Stimulated activated naive CD8-positive, alpha-beta T cell treated with anti-CD3 and anti-CD28 coated beads, Interleukin-15, amount 100 ng/mL, for 72 hours (primary cell): ENCODE measurements around the gene RPP25L.
A peak's percentile ranks its signal among the peaks of the same experiment; 100 is the strongest.

Experiments
- ATAC-seq: fragments of 150-1000 bp; cut with Tn5 transposase; 2 replicates; pipeline ENCODE4 v1.10.0; 2021; ENCODE audit warnings: mild to moderate bottlenecking, moderate library complexity
- DNase-seq, 2 donors: peaks; one replicate each; pipeline ENCODE4 v3.0.0; 2021 to 2022
- H3K27ac Mint-ChIP-seq, 2 donors: one replicate each; pipeline ENCODE4 v1.8.0; 2022; ENCODE audit warnings: mild to moderate bottlenecking in 2 of 2, mixed read lengths in 2 of 2, moderate library complexity in 2 of 2
- H3K27me3 Mint-ChIP-seq: one replicate; pipeline ENCODE4 v1.8.0; 2022; ENCODE audit warnings: mixed read lengths
- H3K4me1 Mint-ChIP-seq: one replicate; pipeline ENCODE4 v1.8.0; 2022; ENCODE audit warnings: mild to moderate bottlenecking, mixed read lengths
- H3K4me3 Mint-ChIP-seq, 2 donors: one replicate each; pipeline ENCODE4 v1.8.0; 2022; ENCODE audit warnings: mild to moderate bottlenecking in 2 of 2, mixed read lengths in 2 of 2, moderate library complexity in 1 of 2
- H3K9me3 Mint-ChIP-seq, 2 donors: one replicate each; pipeline ENCODE4 v1.8.0; 2022; ENCODE audit warnings: mixed read lengths in 2 of 2

RPP25L gene

GRCh38 chr9:34573599-34574325, 38.1 kb downstream of the RPP25L start:
- no peak overlapping the region for H3K27ac Mint-ChIP-seq
- ATAC-seq: peak; percentile 25
- H3K4me3 Mint-ChIP-seq: no peak overlapping the region
- peaks cover 9% of the 10 kb centered on the region for H3K4me1 Mint-ChIP-seq
- peaks cover 68% of the 10 kb centered on the region for H3K27me3 Mint-ChIP-seq
- DNase-seq: no peak
- no peaks in the 10 kb centered on the region for H3K9me3 Mint-ChIP-seq

- Mint-ChIP-seq H3K27ac (no peak overlapping the region), H3K4me1 (peaks cover 7% of the 10 kb centered on the region), H3K27me3 (peaks cover 59% of the 10 kb centered on the region), H3K9me3 (no peaks in the 10 kb centered on the region), H3K4me3 (no peak overlapping the region)
- ATAC-seq: no peak
- no peak for DNase-seq
Measured at GRCh38 chr9:34572628-34573027, 39.3 kb downstream of the RPP25L start.

- H3K27me3 Mint-ChIP-seq: peaks cover 58% of the 10 kb centered on the region
Measured at GRCh38 chr9:34572092-34572491, 39.8 kb downstream of the RPP25L start.

GRCh38 chr9:34571481-34571810, 40.5 kb downstream of the RPP25L start:
- no peak overlapping the region for H3K4me3 Mint-ChIP-seq
- ATAC-seq: no peak
- H3K27me3 Mint-ChIP-seq: peaks cover 58% of the 10 kb centered on the region

More at GRCh38 chr9:34572092-34572491, 39.8 kb downstream of the RPP25L start:
- ATAC-seq (no peak), DNase-seq (no peak)
- H3K4me1 Mint-ChIP-seq: peaks cover 1% of the 10 kb centered on the region
- no peaks in the 10 kb centered on the region for H3K9me3 Mint-ChIP-seq
- no peak overlapping the region for H3K27ac Mint-ChIP-seq
- H3K4me3 Mint-ChIP-seq: no peak overlapping the region

GRCh38 chr9:34570809-34571480, 41.0 kb downstream of the RPP25L start:
- DNase-seq (no peak), ATAC-seq (no peak)
- H3K4me3 Mint-ChIP-seq: no peak overlapping the region
- H3K9me3 Mint-ChIP-seq: no peaks in the 10 kb centered on the region
- peaks cover 56% of the 10 kb centered on the region for H3K27me3 Mint-ChIP-seq
- no peaks in the 10 kb centered on the region for H3K4me1 Mint-ChIP-seq
- peak overlapping the region in 1 of 2 donors; percentile 28 for H3K27ac Mint-ChIP-seq

More at GRCh38 chr9:34571481-34571810, 40.5 kb downstream of the RPP25L start:
- H3K9me3 Mint-ChIP-seq: no peaks in the 10 kb centered on the region
- no peak for DNase-seq
- H3K4me1 Mint-ChIP-seq: no peaks in the 10 kb centered on the region
- H3K27ac Mint-ChIP-seq: no peak overlapping the region

GRCh38 chr9:34570376-34570775, 41.5 kb downstream of the RPP25L start:
- no peak for ATAC-seq
- Mint-ChIP-seq H3K27ac (no peak overlapping the region), H3K27me3 (peaks cover 52% of the 10 kb centered on the region), H3K4me1 (no peaks in the 10 kb centered on the region), H3K4me3 (no peak overlapping the region), H3K9me3 (no peaks in the 10 kb centered on the region)
- DNase-seq: no peak

GRCh38 chr9:34568774-34569173, 43.1 kb downstream of the RPP25L start:
- H3K4me1 Mint-ChIP-seq: no peaks in the 10 kb centered on the region
- no peaks in the 10 kb centered on the region for H3K9me3 Mint-ChIP-seq
- H3K4me3 Mint-ChIP-seq: no peak overlapping the region
- DNase-seq (no peak), ATAC-seq (no peak)
- H3K27ac Mint-ChIP-seq: no peak overlapping the region
- peaks cover 52% of the 10 kb centered on the region for H3K27me3 Mint-ChIP-seq

GRCh38 chr9:34568133-34568532, 43.8 kb downstream of the RPP25L start:
- no peak overlapping the region for H3K27ac Mint-ChIP-seq
- no peak for DNase-seq
- no peaks in the 10 kb centered on the region for H3K9me3 Mint-ChIP-seq
- no peak for ATAC-seq
- H3K27me3 Mint-ChIP-seq: peaks cover 53% of the 10 kb centered on the region
- no peaks in the 10 kb centered on the region for H3K4me1 Mint-ChIP-seq
- no peak overlapping the region for H3K4me3 Mint-ChIP-seq

GRCh38 chr9:34566972-34567371, 44.9 kb downstream of the RPP25L start:
- Mint-ChIP-seq H3K4me3 (no peak overlapping the region), H3K4me1 (no peaks in the 10 kb centered on the region), H3K27me3 (peaks cover 56% of the 10 kb centered on the region), H3K9me3 (no peaks in the 10 kb centered on the region), H3K27ac (peak overlapping the region in 1 of 2 donors; percentile 75)
- no peak for ATAC-seq
- DNase-seq: no peak

GRCh38 chr9:34566322-34566721, 45.6 kb downstream of the RPP25L start:
- DNase-seq (no peak), ATAC-seq (no peak)
- Mint-ChIP-seq H3K27ac (no peak overlapping the region), H3K4me3 (no peak overlapping the region), H3K9me3 (no peaks in the 10 kb centered on the region), H3K4me1 (no peaks in the 10 kb centered on the region), H3K27me3 (peaks cover 50% of the 10 kb centered on the region)

GRCh38 chr9:34565856-34566255, 46.0 kb downstream of the RPP25L start:
- Mint-ChIP-seq H3K4me3 (no peak overlapping the region), H3K27ac (no peak overlapping the region), H3K27me3 (peaks cover 45% of the 10 kb centered on the region), H3K4me1 (no peaks in the 10 kb centered on the region), H3K9me3 (no peaks in the 10 kb centered on the region)
- DNase-seq (no peak), ATAC-seq (no peak)

- no peak overlapping the region for H3K4me3 Mint-ChIP-seq
- no peaks in the 10 kb centered on the region for H3K4me1 Mint-ChIP-seq
- H3K27ac Mint-ChIP-seq: no peak overlapping the region
- no peak for ATAC-seq
- no peak for DNase-seq
- H3K27me3 Mint-ChIP-seq: peaks cover 53% of the 10 kb centered on the region
- no peaks in the 10 kb centered on the region for H3K9me3 Mint-ChIP-seq
Measured at GRCh38 chr9:34564617-34565016, 47.3 kb downstream of the RPP25L start.

- no peak for ATAC-seq
- Mint-ChIP-seq H3K27me3 (peaks cover 64% of the 10 kb centered on the region), H3K4me3 (no peak overlapping the region), H3K27ac (no peak overlapping the region), H3K9me3 (no peaks in the 10 kb centered on the region), H3K4me1 (no peaks in the 10 kb centered on the region)
- DNase-seq: no peak
Measured at GRCh38 chr9:34563262-34563661, 48.6 kb downstream of the RPP25L start.

- peaks cover 69% of the 10 kb centered on the region for H3K27me3 Mint-ChIP-seq
- no peak for ATAC-seq
Measured at GRCh38 chr9:34562135-34562745, 49.7 kb downstream of the RPP25L start.

GRCh38 chr9:34560599-34561214, 51.2 kb downstream of the RPP25L start:
- Mint-ChIP-seq H3K27me3 (peaks cover 60% of the 10 kb centered on the region), H3K4me1 (no peaks in the 10 kb centered on the region), H3K27ac (no peak overlapping the region), H3K4me3 (no peak overlapping the region), H3K9me3 (no peaks in the 10 kb centered on the region)
- ATAC-seq (no peak), DNase-seq (no peak)

More at GRCh38 chr9:34562135-34562745, 49.7 kb downstream of the RPP25L start:
- H3K4me3 Mint-ChIP-seq: no peak overlapping the region
- H3K9me3 Mint-ChIP-seq: no peaks in the 10 kb centered on the region
- H3K27ac Mint-ChIP-seq: no peak overlapping the region
- no peaks in the 10 kb centered on the region for H3K4me1 Mint-ChIP-seq
- no peak for DNase-seq
